Measurements from ENCODE around the gene LSR. TPM values are rescaled to one million over a fixed set of nuclear protein-coding genes. Genes with fewer than 3 reads are reported as not detected.

Gene LSR
- polyA plus RNA-seq, 1 donor from 2014 or later = not detected

DNA sequence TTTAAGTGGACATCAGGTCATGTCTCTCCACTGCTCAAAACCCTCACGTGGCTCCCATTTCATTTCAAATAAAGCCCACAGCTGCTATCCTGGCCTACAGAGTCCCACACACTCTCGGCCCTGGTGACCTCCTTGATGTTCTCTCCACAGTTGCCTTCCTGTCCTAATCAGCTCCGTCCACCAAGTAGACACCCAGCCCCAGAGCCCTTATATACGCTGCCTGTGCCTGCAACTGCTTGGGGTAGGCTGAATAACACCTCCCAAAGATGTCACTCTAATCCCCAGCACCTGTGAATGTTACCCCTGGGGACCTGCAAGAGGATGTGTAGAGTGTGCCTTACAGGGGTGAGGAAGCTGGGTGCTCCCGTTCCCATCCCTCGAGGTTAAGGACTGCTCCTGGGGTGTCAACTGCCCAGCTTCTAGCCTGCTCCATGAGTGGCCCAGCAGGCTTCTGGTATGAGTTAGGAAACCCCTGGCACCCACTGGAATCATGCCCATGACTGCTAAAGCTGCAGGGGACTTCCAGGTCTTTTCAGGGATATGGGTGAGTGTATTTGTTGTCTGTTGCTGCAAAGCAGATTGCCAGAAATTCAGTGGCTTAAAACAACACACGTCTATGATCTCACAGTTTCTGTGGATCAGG lies 26.3 kb upstream of the LSR start:
- Histone ChIP-seq H3K27me3 (ENCODE audit: insufficient read depth, low read depth, low read length) (no peaks in the 10 kb centered on the region), H3K4me3 (ENCODE audit: low read length) (no peak overlapping the region), H3K9me2 (ENCODE audit: insufficient read depth, low read length) (no peaks in the 10 kb centered on the region), H4K20me1 (ENCODE audit: insufficient read depth) (no peaks in the 10 kb centered on the region), H3K79me2 (replicated peaks; ENCODE audit: insufficient read depth, low read length) (no peaks in the 10 kb centered on the region), H2AFZ (ENCODE audit: low read depth, low read length) (no peak overlapping the region), H3K4me2 (ENCODE audit: low read length) (no peak overlapping the region), H3K36me3 (ENCODE audit: insufficient read depth, low read length) (no peaks in the 10 kb centered on the region), H3K27ac (ENCODE audit: low read length) (no peak overlapping the region), H3K9me3 (ENCODE audit: low read length) (no peaks in the 10 kb centered on the region), H3F3A (ENCODE audit: insufficient read depth, low read length, poor library complexity, severe bottlenecking) (no peaks in the 10 kb centered on the region), H3K9ac (ENCODE audit: low read length) (no peak overlapping the region)
- TF ChIP-seq, protein P1, sequence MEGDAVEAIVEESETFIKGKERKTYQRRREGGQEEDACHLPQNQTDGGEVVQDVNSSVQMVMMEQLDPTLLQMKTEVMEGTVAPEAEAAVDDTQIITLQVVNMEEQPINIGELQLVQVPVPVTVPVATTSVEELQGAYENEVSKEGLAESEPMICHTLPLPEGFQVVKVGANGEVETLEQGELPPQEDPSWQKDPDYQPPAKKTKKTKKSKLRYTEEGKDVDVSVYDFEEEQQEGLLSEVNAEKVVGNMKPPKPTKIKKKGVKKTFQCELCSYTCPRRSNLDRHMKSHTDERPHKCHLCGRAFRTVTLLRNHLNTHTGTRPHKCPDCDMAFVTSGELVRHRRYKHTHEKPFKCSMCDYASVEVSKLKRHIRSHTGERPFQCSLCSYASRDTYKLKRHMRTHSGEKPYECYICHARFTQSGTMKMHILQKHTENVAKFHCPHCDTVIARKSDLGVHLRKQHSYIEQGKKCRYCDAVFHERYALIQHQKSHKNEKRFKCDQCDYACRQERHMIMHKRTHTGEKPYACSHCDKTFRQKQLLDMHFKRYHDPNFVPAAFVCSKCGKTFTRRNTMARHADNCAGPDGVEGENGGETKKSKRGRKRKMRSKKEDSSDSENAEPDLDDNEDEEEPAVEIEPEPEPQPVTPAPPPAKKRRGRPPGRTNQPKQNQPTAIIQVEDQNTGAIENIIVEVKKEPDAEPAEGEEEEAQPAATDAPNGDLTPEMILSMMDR (IDR thresholded peaks at IDR 0.05; ENCODE audit: poor library complexity, severe bottlenecking) = no peak
- TF ChIP-seq EZH2 (IDR thresholded peaks at IDR 0.05; ENCODE audit: borderline replicate concordance, insufficient read depth, low read length, poor library complexity, severe bottlenecking) = no peak
- no peak for TF ChIP-seq TAF1 (IDR thresholded peaks at IDR 0.05; ENCODE audit: low read depth)
- TF ChIP-seq, protein P2, sequence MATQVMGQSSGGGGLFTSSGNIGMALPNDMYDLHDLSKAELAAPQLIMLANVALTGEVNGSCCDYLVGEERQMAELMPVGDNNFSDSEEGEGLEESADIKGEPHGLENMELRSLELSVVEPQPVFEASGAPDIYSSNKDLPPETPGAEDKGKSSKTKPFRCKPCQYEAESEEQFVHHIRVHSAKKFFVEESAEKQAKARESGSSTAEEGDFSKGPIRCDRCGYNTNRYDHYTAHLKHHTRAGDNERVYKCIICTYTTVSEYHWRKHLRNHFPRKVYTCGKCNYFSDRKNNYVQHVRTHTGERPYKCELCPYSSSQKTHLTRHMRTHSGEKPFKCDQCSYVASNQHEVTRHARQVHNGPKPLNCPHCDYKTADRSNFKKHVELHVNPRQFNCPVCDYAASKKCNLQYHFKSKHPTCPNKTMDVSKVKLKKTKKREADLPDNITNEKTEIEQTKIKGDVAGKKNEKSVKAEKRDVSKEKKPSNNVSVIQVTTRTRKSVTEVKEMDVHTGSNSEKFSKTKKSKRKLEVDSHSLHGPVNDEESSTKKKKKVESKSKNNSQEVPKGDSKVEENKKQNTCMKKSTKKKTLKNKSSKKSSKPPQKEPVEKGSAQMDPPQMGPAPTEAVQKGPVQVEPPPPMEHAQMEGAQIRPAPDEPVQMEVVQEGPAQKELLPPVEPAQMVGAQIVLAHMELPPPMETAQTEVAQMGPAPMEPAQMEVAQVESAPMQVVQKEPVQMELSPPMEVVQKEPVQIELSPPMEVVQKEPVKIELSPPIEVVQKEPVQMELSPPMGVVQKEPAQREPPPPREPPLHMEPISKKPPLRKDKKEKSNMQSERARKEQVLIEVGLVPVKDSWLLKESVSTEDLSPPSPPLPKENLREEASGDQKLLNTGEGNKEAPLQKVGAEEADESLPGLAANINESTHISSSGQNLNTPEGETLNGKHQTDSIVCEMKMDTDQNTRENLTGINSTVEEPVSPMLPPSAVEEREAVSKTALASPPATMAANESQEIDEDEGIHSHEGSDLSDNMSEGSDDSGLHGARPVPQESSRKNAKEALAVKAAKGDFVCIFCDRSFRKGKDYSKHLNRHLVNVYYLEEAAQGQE (IDR thresholded peaks at IDR 0.05; ENCODE audit: borderline replicate concordance) = no peak
- TF ChIP-seq RAD21 (conservative IDR thresholded peaks at IDR 0.05) = no peak
- no peak for TF ChIP-seq EP300 (conservative IDR thresholded peaks at IDR 0.05; ENCODE audit: poor library complexity, severe bottlenecking)
- no peak for TF ChIP-seq MXI1 (conservative IDR thresholded peaks at IDR 0.05; ENCODE audit: poor library complexity, severe bottlenecking)
- no peak for TF ChIP-seq POLR2AphosphoS5 (IDR thresholded peaks at IDR 0.05)
- TF ChIP-seq SMC3 (conservative IDR thresholded peaks at IDR 0.05; ENCODE audit: poor library complexity) = no peak

DNA sequence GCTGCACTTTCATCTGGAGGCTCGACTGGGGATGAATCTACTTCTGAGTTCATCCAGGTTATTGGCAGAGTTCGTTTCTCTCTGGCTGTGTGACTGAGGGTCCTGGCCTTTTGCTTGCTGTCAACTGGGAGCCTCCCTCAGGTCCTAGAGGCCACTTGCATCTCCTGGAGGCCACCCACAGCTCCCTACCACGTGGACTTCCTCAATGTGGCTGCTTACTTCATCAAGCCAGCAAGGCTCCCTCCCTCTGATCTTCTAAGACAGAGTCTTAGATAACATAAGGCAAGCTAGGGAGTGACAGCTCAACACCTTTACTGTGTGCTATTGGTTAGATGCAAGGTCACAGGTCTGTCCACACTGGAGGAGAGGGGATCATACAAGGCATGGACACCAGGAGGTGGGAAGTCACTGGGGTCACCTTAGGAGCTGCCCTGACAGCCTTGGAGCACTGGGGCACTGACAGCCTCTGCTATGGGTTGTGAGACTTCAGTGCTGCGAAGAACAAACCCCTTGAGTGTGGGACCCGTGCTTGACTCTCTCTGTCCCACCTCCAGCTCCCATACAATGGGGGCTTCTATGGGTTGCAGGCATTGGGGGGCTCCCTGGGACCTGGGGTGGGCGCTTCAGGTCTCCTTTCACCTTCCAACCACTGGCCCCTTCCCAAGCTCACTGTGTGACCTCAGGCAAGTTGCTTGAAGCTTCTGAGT lies 25.6 kb upstream of the LSR start:
- no peaks in the 10 kb centered on the region for H3K36me3 ChIP-seq (ENCODE audit: insufficient read depth, low read length)
- no peaks in the 10 kb centered on the region for H3K9me2 ChIP-seq (ENCODE audit: insufficient read depth, low read length)
- H3F3A ChIP-seq (ENCODE audit: insufficient read depth, low read length, poor library complexity, severe bottlenecking) = no peaks in the 10 kb centered on the region
- no peaks in the 10 kb centered on the region for H3K9me3 ChIP-seq (ENCODE audit: low read length)
- H3K4me2 ChIP-seq (ENCODE audit: low read length) = no peak overlapping the region
- TF ChIP-seq RAD21 (conservative IDR thresholded peaks at IDR 0.05) (no peak), TAF1 (IDR thresholded peaks at IDR 0.05; ENCODE audit: low read depth) (no peak), EP300 (conservative IDR thresholded peaks at IDR 0.05; ENCODE audit: poor library complexity, severe bottlenecking) (no peak), MXI1 (conservative IDR thresholded peaks at IDR 0.05; ENCODE audit: poor library complexity, severe bottlenecking) (no peak), EZH2 (IDR thresholded peaks at IDR 0.05; ENCODE audit: borderline replicate concordance, insufficient read depth, low read length, poor library complexity, severe bottlenecking) (no peak), POLR2AphosphoS5 (IDR thresholded peaks at IDR 0.05) (no peak), SMC3 (conservative IDR thresholded peaks at IDR 0.05; ENCODE audit: poor library complexity) (no peak)
- TF ChIP-seq, protein P1 (IDR thresholded peaks at IDR 0.05; ENCODE audit: poor library complexity, severe bottlenecking) = no peak
- TF ChIP-seq, protein P2 (IDR thresholded peaks at IDR 0.05; ENCODE audit: borderline replicate concordance) = no peak
- H3K27me3 ChIP-seq (ENCODE audit: insufficient read depth, low read depth, low read length) = no peaks in the 10 kb centered on the region
- no peaks in the 10 kb centered on the region for H4K20me1 ChIP-seq (ENCODE audit: insufficient read depth)
- H3K4me3 ChIP-seq (ENCODE audit: low read length) = no peak overlapping the region
- H3K9ac ChIP-seq (ENCODE audit: low read length) = no peak overlapping the region
- no peak overlapping the region for H3K27ac ChIP-seq (ENCODE audit: low read length)
- H2AFZ ChIP-seq (ENCODE audit: low read depth, low read length) = no peak overlapping the region
- H3K79me2 ChIP-seq (replicated peaks; ENCODE audit: insufficient read depth, low read length) = no peaks in the 10 kb centered on the region
